Activated T-helper 17 cell treated with anti-CD3 and anti-CD28 coated beads, Interleukin-2, amount 50 U/mL, for 72 hours (primary cell): ENCODE measurements around the gene TBCE. TPM values are rescaled to one million over a fixed set of nuclear protein-coding genes. Genes with fewer than 3 reads are reported as not detected.
"Not testable (repeated sequence)": the region's sequence is repeated elsewhere in the genome, so short reads cannot be mapped to it uniquely, and the experiment has no call there.

Source experiments
- ATAC-seq: fragments of 150-1000 bp; cut with Tn5 transposase; replicated peaks from 2 replicates; pipeline ENCODE4 v1.10.0; 2021; ENCODE audit warnings: mild to moderate bottlenecking, moderate library complexity
- H3K27ac Mint-ChIP-seq: one replicate; pipeline ENCODE4 v1.8.0; 2022; ENCODE audit warnings: mixed read lengths
- H3K27me3 Mint-ChIP-seq: one replicate; pipeline ENCODE4 v1.8.0; 2022; ENCODE audit warnings: mixed read lengths
- H3K36me3 Mint-ChIP-seq: one replicate; pipeline ENCODE4 v1.8.0; 2022; ENCODE audit warnings: low read depth, mild to moderate bottlenecking, mixed read lengths
- H3K4me1 Mint-ChIP-seq: one replicate; pipeline ENCODE4 v1.8.0; 2022; ENCODE audit warnings: mixed read lengths
- H3K4me3 Mint-ChIP-seq: one replicate; pipeline ENCODE4 v1.8.0; 2022; ENCODE audit warnings: mild to moderate bottlenecking, mixed read lengths
- H3K9me3 Mint-ChIP-seq: one replicate; pipeline ENCODE4 v1.8.0; 2022; ENCODE audit warnings: mixed read lengths
- total RNA-seq, 2 donors: library from RNA; stranded (reverse); gene quantifications; one replicate each; pipeline ENCODE4 v1.2.3, GENCODE V29; 2022

TBCE gene
- total RNA-seq, 2 donors from 2014 or later = 21.5 to 31.7 TPM

- peaks cover 62% of the 10 kb centered on the region for H3K36me3 Mint-ChIP-seq
- not testable (repeated sequence) for H3K4me3 Mint-ChIP-seq, H3K9me3 Mint-ChIP-seq, H3K27me3 Mint-ChIP-seq, H3K4me1 Mint-ChIP-seq, ATAC-seq, H3K27ac Mint-ChIP-seq
Measured at GRCh38 chr1:235378134-235378735, 11.0 kb downstream of the TBCE start.

- not testable (repeated sequence) for ATAC-seq, H3K9me3 Mint-ChIP-seq, H3K27me3 Mint-ChIP-seq, H3K4me3 Mint-ChIP-seq, H3K4me1 Mint-ChIP-seq, H3K27ac Mint-ChIP-seq
- H3K36me3 Mint-ChIP-seq = peaks cover 41% of the 10 kb centered on the region
Measured at GRCh38 chr1:235381955-235382739, 14.9 kb downstream of the TBCE start.

GRCh38 chr1:235385633-235386032 lies 18.4 kb downstream of the TBCE start:
- not testable (repeated sequence) for H3K27me3 Mint-ChIP-seq, H3K27ac Mint-ChIP-seq, ATAC-seq, H3K4me1 Mint-ChIP-seq, H3K4me3 Mint-ChIP-seq, H3K9me3 Mint-ChIP-seq
- H3K36me3 Mint-ChIP-seq = peaks cover 16% of the 10 kb centered on the region

- ATAC-seq = no peak
- Mint-ChIP-seq H3K27ac (no peak overlapping the region), H3K4me1 (no peaks in the 10 kb centered on the region), H3K4me3 (no peak overlapping the region), H3K36me3 (no peaks in the 10 kb centered on the region), H3K9me3 (no peaks in the 10 kb centered on the region), H3K27me3 (no peaks in the 10 kb centered on the region)
Measured at GRCh38 chr1:235391874-235392273, 24.6 kb downstream of the TBCE start.

GRCh38 chr1:235397733-235398132 lies 30.5 kb downstream of the TBCE start:
- no peaks in the 10 kb centered on the region for H3K9me3 Mint-ChIP-seq
- peaks cover 5% of the 10 kb centered on the region for H3K4me1 Mint-ChIP-seq
- H3K27ac Mint-ChIP-seq = no peak overlapping the region
- ATAC-seq = no peak
- H3K27me3 Mint-ChIP-seq = no peaks in the 10 kb centered on the region
- H3K36me3 Mint-ChIP-seq = peaks cover 16% of the 10 kb centered on the region
- H3K4me3 Mint-ChIP-seq = no peak overlapping the region

GRCh38 chr1:235399661-235400060 lies 32.4 kb downstream of the TBCE start:
- Mint-ChIP-seq H3K27me3 (no peaks in the 10 kb centered on the region), H3K4me3 (no peak overlapping the region), H3K9me3 (no peaks in the 10 kb centered on the region), H3K27ac (no peak overlapping the region), H3K4me1 (peaks cover 5% of the 10 kb centered on the region), H3K36me3 (peaks cover 27% of the 10 kb centered on the region)
- ATAC-seq = no peak

GRCh38 chr1:235401251-235401650 lies 34.0 kb downstream of the TBCE start:
- H3K36me3 Mint-ChIP-seq = peaks cover 27% of the 10 kb centered on the region
- H3K27me3 Mint-ChIP-seq = no peaks in the 10 kb centered on the region
- H3K27ac Mint-ChIP-seq = no peak overlapping the region
- no peaks in the 10 kb centered on the region for H3K9me3 Mint-ChIP-seq
- peaks cover 5% of the 10 kb centered on the region for H3K4me1 Mint-ChIP-seq
- ATAC-seq = no peak
- no peak overlapping the region for H3K4me3 Mint-ChIP-seq

GRCh38 chr1:235402457-235403200 lies 35.4 kb downstream of the TBCE start:
- H3K4me1 Mint-ChIP-seq = peaks cover 3% of the 10 kb centered on the region
- H3K4me3 Mint-ChIP-seq = no peak overlapping the region
- no peak for ATAC-seq
- H3K9me3 Mint-ChIP-seq = no peaks in the 10 kb centered on the region
- H3K27me3 Mint-ChIP-seq = no peaks in the 10 kb centered on the region
- H3K27ac Mint-ChIP-seq = no peak overlapping the region
- peaks cover 27% of the 10 kb centered on the region for H3K36me3 Mint-ChIP-seq

- H3K4me3 Mint-ChIP-seq = no peak overlapping the region
- H3K27me3 Mint-ChIP-seq = no peaks in the 10 kb centered on the region
- H3K9me3 Mint-ChIP-seq = no peaks in the 10 kb centered on the region
- peaks cover 27% of the 10 kb centered on the region for H3K36me3 Mint-ChIP-seq
- H3K27ac Mint-ChIP-seq = no peak overlapping the region
- no peak for ATAC-seq
- no peaks in the 10 kb centered on the region for H3K4me1 Mint-ChIP-seq
Measured at GRCh38 chr1:235403593-235403992, 36.4 kb downstream of the TBCE start.

- H3K27me3 Mint-ChIP-seq = no peaks in the 10 kb centered on the region
- no peaks in the 10 kb centered on the region for H3K9me3 Mint-ChIP-seq
- peaks cover 27% of the 10 kb centered on the region for H3K36me3 Mint-ChIP-seq
- no peak for ATAC-seq
- H3K4me1 Mint-ChIP-seq = no peaks in the 10 kb centered on the region
- H3K4me3 Mint-ChIP-seq = no peak overlapping the region
- no peak overlapping the region for H3K27ac Mint-ChIP-seq
Measured at GRCh38 chr1:235404190-235404589, 37.0 kb downstream of the TBCE start.

- Mint-ChIP-seq H3K36me3 (peaks cover 14% of the 10 kb centered on the region), H3K27me3 (no peaks in the 10 kb centered on the region), H3K9me3 (no peaks in the 10 kb centered on the region), H3K4me3 (no peak overlapping the region), H3K4me1 (no peaks in the 10 kb centered on the region), H3K27ac (peak overlapping the region; percentile 18)
- no peak for ATAC-seq
Measured at GRCh38 chr1:235407419-235407818, 40.2 kb downstream of the TBCE start.

GRCh38 chr1:235408503-235408960 lies 41.3 kb downstream of the TBCE start:
- Mint-ChIP-seq H3K4me1 (no peaks in the 10 kb centered on the region), H3K36me3 (peaks cover 6% of the 10 kb centered on the region), H3K27me3 (no peaks in the 10 kb centered on the region), H3K4me3 (no peak overlapping the region), H3K27ac (no peak overlapping the region), H3K9me3 (no peaks in the 10 kb centered on the region)
- ATAC-seq = no peak

GRCh38 chr1:235409042-235409820 lies 42.0 kb downstream of the TBCE start:
- no peak for ATAC-seq
- H3K27me3 Mint-ChIP-seq = no peaks in the 10 kb centered on the region
- no peak overlapping the region for H3K4me3 Mint-ChIP-seq
- no peaks in the 10 kb centered on the region for H3K4me1 Mint-ChIP-seq
- H3K36me3 Mint-ChIP-seq = peaks cover 5% of the 10 kb centered on the region
- H3K9me3 Mint-ChIP-seq = no peaks in the 10 kb centered on the region
- H3K27ac Mint-ChIP-seq = no peak overlapping the region

GRCh38 chr1:235410467-235410866 lies 43.2 kb downstream of the TBCE start:
- ATAC-seq = no peak
- peaks cover 14% of the 10 kb centered on the region for H3K36me3 Mint-ChIP-seq
- H3K9me3 Mint-ChIP-seq = no peaks in the 10 kb centered on the region
- no peaks in the 10 kb centered on the region for H3K27me3 Mint-ChIP-seq
- H3K4me3 Mint-ChIP-seq = no peak overlapping the region
- H3K27ac Mint-ChIP-seq = no peak overlapping the region
- H3K4me1 Mint-ChIP-seq = no peaks in the 10 kb centered on the region
